IPS-18c (cell line): ENCODE measurements around the gene MS4A13.
"Not testable (repeated sequence)": the region's sequence is repeated elsewhere in the genome, so short reads cannot be mapped to it uniquely, and the experiment has no call there.

ENCODE experiments used
- H3K4me3 ChIP-seq: 2 replicates; pipeline ENCODE4 v1.7.0; 2013; ENCODE audit warnings: low read depth, mild to moderate bottlenecking, low read length, moderate library complexity; ENCODE audit not compliant: insufficient read depth
- H3K9me3 ChIP-seq: one replicate; pipeline ENCODE4 v1.6.1; 2013; ENCODE audit warnings: mild to moderate bottlenecking, low read length, moderate library complexity; ENCODE audit not compliant: control insufficient read depth, insufficient read depth

MS4A13 gene

GRCh38 chr11:60515144-60515855 is at the start of gene MS4A13:
MS4A13 (plus strand) TSS chr11:60515392; CDS start chr11:60518084, 2,692 bp downstream.
- Histone ChIP-seq H3K9me3 (no peaks in the 10 kb centered on the region), H3K4me3 (no peak within 1 kb of the TSS)

DNA sequence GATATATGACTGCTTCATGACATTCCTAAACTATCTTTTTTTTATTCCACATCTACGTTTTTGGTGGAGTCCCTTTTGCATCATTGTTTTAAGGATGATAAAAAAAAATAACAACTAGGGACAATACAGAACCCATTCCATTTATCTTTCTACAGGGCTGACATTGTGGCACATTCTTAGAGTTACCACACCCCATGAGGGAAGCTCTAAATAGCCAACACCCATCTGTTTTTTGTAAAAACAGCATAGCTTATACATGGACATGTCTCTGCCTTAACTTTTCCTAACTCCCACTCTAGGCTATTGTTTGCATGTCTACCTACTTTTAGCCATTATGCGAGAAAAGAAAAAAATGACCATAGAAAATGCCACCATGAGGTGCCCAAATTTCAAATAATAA is 46.4 kb upstream of the MS4A13 start:
- H3K4me3 ChIP-seq, result no peak overlapping the region
- no peaks in the 10 kb centered on the region for H3K9me3 ChIP-seq

GRCh38 chr11:60469723-60470122 is 45.5 kb upstream of the MS4A13 start:
- H3K4me3 ChIP-seq, result no peak overlapping the region
- H3K9me3 ChIP-seq, result no peaks in the 10 kb centered on the region

DNA sequence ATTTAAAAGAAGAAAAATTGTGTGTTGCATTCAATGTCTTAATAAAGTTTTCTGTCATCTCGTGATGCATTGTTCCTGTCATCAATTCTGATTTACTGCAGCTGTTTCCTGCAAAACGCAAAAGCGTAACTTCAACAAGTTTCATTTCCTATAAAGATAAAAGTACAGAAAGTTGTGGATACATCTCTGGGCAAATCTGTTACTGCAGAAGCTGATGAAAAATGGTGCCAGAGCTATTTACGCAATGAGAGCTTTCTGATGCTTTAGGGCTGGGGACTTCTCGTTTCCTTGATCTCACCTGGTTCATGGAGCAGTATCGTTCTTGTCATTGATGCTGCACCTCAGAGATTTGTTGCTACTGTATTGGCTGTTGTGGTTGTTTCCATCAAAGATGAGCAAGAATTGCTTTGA is 38.2 kb upstream of the MS4A13 start:
- Histone ChIP-seq H3K4me3 (no peak overlapping the region), H3K9me3 (no peaks in the 10 kb centered on the region)

GRCh38 chr11:60482361-60482760 is 32.8 kb upstream of the MS4A13 start:
- H3K4me3 ChIP-seq, result no peak overlapping the region
- no peaks in the 10 kb centered on the region for H3K9me3 ChIP-seq

DNA sequence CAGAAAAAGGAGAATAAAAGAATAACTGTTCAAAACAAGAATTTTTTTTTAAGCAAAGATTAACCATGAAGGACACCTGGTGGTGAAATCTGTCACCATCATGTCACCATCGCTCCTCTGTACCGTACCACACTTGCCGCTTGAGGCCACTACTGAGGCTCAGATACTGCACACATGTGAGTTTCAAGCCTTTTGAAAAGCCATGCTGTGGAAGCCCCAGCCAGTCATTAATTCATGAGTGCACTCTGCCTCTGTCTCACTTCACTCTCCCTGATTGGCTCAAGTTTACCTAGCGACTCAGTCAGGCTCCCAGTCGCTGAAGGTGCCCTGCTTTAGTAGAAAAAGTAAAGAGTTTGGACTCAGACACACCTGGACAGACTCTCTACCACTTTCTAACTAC is 29.2 kb upstream of the MS4A13 start:
- no peaks in the 10 kb centered on the region for H3K9me3 ChIP-seq
- no peak overlapping the region for H3K4me3 ChIP-seq

- no peaks in the 10 kb centered on the region for H3K9me3 ChIP-seq
- H3K4me3 ChIP-seq, result no peak within 1 kb of the TSS
Measured at GRCh38 chr11:60492488-60493009, 22.6 kb upstream of the MS4A13 start, which contains the start of gene MS4A12. MS4A12 (plus strand) TSS chr11:60492778; CDS start chr11:60497319, 4,541 bp downstream.

GRCh38 chr11:60493454-60493853 is 21.7 kb upstream of the MS4A13 start:
- Histone ChIP-seq H3K4me3 (no peak overlapping the region), H3K9me3 (no peaks in the 10 kb centered on the region)

GRCh38 chr11:60498399-60498798 is 16.8 kb upstream of the MS4A13 start:
- Histone ChIP-seq H3K9me3 (no peaks in the 10 kb centered on the region), H3K4me3 (no peak overlapping the region)

- Histone ChIP-seq H3K4me3 (no peak overlapping the region), H3K9me3 (no peaks in the 10 kb centered on the region)
Measured at GRCh38 chr11:60498853-60499252, 16.3 kb upstream of the MS4A13 start.

GRCh38 chr11:60500276-60500910 is 14.8 kb upstream of the MS4A13 start:
- no peak overlapping the region for H3K4me3 ChIP-seq
- no peaks in the 10 kb centered on the region for H3K9me3 ChIP-seq

GRCh38 chr11:60502221-60502775 is 12.9 kb upstream of the MS4A13 start:
- Histone ChIP-seq H3K4me3 (no peak overlapping the region), H3K9me3 (no peaks in the 10 kb centered on the region)

DNA sequence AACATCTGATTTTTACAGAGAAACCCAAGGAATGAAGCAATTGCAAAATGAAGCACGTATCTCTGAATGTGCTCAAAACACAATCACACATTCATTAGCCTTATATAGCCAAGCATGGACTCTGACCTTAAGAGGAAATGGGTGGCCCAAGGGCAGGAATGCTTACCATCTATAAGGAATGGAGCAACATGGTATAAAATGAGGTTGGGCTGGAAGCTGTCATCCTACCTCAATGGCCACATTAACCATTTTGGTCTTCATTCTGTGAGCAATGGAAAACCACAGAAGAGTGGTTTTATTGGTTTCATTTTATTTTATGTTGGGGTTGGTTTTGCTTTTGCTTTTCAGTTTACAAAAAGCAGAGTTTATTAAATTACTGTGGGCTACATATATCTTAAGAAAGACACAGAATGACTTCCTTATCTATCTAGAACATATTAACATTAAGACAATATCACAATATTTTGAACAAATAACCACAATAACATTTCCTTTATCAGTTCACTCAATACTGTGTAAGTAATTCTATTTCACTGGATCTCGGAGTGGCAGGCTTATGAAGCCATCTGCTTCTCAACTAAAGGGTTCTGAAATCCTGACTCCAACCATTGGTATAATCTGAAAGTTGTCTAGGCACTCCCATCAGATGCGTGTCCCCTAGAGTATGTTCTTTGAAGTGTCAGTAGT is 10.8 kb upstream of the MS4A13 start:
- Histone ChIP-seq H3K4me3 (no peak overlapping the region), H3K9me3 (no peaks in the 10 kb centered on the region)

GRCh38 chr11:60509609-60510008 is 5.6 kb upstream of the MS4A13 start:
- not testable (repeated sequence) for H3K9me3 ChIP-seq, H3K4me3 ChIP-seq

- H3K9me3 ChIP-seq, H3K4me3 ChIP-seq: not testable (repeated sequence)
Measured at GRCh38 chr11:60510209-60510608, 5.0 kb upstream of the MS4A13 start.

DNA sequence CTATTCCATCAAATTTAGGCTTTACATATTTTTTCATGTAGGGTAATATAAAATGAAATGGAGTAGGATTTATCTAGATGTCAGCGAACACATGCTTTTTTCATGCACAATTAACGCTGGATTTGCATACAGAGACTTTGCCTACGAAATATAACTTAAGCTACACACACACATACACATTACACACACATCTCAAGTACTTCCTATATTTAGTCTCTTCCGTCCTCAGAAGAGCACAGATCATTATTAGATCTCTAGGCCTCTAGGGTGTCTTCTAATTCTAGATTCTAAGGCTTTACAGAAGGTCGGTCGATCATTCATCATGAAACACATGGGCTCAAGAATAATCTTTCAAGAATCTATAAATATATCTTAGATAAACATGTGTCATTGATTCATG is 3.8 kb upstream of the MS4A13 start:
- H3K9me3 ChIP-seq, result no peaks in the 10 kb centered on the region
- H3K4me3 ChIP-seq, result no peak overlapping the region

DNA sequence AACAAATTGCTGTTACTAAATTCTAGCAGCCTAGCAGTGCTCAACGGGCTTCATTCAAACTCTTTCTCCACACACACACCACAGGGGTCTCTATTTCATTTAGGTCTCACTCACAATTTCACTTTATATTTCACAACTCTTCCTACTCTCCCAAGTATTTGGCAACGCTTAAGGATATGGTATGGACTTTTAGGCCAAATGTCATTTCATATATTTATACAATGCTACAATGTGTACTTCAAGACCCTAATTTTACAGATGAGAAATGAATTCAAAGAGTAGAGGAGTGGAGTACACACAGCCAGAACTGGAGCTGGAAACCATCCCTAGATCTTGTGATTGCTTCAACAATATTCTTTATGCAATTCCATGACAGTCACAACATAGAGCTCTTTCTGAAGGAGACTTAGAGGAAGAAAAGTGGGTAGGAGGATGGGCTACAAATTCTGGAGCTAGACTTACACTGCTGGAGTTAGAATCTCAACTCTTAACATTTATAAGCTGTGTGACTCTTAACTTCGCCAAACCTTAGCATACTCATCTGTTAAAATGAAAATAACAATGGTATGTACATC is 2.5 kb upstream of the MS4A13 start:
- H3K9me3 ChIP-seq, result no peaks in the 10 kb centered on the region
- H3K4me3 ChIP-seq, result no peak overlapping the region
